GM21526 (cell line): ENCODE results near the gene GPR84.

Experiments
- ATAC-seq: cut with Tn5 transposase; IDR thresholded peaks from one replicate; pipeline ENCODE4 v1.9.1; 2021; ENCODE audit warnings: moderate library complexity; ENCODE audit not compliant: unreplicated experiment, low FRiP score

Gene GPR84

GRCh38 chr12:54375259-54375579, 10.9 kb upstream of the GPR84 start:
- no peak for ATAC-seq

DNA sequence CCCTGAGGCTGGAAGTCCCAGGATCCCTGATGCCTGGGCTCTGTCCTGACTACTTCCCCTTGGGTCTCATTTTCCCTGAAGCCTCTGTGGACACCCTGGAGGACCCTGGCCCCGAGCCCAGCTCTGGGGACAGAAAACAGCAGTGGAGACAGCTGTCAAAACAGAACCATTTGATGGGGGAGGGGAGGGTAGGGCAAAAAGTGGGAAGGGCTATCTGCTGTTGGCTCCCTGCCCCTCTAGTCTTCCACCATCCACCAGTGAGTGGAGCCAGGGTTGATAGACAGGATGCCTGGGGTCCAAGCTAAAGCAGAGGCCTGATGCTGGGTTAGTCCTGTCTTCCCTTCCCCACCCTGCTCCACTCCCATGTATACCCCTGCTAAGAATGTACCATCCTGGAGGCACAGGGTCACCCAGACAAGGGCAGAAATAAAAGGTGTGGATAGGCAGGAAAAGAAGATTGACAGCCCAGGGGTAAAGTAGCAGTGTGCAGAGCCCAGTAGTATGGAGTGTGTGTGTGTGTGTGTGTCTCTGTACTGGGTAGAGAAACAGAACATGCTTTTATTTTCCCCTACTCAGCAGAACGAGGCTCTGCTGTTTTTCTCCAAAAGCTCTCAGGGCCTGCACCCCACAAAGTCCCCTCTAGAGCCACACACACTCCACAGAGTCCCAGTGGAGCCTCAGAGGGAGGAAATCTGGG, 10.4 kb upstream of the GPR84 start:
- ATAC-seq = no peak

GRCh38 chr12:54373649-54374561, 9.6 kb upstream of the GPR84 start:
- ATAC-seq = no peak

DNA sequence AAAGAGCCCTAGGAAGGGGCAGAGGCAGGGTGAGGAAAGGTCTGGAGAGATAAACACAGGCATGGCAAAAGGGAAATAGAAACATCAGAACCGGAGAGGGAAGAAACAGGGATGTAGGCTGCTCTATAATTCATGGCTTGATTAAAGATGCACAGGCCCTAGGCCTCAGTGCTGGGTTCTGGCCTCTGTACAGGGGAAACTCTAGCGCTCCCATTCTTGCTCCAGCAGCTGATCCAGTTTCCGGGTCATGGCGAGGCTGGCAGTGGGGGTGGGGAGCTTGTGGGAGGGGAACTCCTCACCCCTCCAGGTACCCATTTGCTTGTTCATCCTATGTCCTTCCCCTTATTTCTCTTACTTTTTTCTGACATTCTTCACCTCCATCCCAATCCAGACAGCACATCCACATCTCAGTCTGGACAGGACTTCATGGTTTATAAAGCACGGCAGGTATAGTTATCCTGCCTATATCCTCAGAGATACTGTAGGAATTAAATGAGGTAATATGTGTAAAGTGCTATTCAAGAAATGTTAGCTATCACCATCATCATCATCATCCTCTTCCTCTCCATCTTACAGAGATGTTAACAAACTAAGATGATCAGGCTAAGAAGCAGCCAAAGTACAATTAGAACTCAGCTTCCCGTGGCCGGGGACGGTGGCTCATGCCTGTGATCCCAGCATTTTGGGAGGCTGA, 8.0 kb upstream of the GPR84 start:
- ATAC-seq = no peak

DNA sequence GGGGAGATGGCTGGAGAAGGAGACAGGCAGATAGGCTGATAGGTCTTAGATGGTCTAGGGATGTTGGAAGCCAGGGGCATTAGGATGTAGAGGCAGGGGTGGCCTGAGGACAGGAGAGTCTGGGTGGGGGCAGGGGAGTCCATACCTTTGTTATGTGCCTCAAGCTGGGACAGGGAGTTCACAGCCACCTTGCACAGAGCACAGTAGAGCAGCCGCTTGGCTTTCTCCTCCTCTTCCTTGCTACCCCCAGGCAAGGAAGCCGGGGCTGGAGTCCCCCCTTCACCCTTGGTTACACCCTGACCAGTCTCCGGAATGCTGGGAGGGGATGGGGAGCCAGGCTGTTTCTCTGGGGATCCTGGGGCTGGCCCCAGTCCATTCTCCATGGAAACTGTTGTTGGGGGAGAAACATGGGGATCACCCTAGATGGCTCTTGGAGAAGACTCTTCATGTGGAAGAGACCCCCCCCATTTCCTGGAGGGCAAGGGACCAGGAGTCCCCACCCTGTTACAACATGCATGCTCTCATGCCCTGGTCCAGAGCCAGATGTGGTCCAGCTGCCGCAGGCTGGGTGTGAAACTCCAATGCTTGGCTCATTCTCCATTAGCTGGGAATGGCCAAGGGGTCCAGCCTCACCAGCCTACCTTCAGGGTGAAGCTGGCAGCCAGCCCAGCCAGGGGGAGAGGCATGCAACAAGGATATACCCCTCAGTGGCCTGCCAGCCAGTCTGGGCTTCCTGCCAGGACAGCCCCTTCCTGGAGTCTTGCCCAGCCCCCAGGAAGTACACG, 7.2 kb upstream of the GPR84 start:
- ATAC-seq = no peak

- ATAC-seq = no peak
Observed at GRCh38 chr12:54370171-54370730, 6.0 kb upstream of the GPR84 start.

DNA sequence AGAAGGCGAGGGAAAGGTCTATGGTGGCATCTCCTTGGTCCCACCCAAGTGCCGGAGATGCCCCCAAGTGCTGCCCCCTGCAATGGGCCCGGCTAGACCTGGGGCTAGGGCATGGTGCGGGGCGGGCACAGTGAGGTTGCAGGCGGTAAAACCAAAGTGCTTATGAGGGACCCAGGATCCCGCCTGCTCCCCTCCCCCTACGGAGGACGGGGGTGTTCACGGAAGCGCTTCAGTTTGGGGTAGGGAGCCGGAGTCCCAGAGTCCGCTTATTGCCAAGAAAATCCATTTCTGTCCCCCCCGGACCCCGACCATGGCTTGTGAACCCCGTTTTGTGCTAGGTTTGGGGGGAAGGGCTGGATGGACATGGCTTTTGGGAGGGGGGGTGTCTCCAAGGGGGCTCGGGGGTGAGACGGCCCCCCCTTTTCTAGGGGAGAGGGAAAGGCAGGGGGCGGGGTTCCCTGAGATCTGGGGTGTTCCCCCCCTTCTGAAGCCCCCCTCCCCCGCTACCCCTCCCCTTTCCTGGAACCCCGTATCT, 5.4 kb upstream of the GPR84 start:
- no peak for ATAC-seq

- peak; percentile 62 for ATAC-seq
Observed at GRCh38 chr12:54368709-54369596, 4.7 kb upstream of the GPR84 start.

- no peak for ATAC-seq
Observed at GRCh38 chr12:54368025-54368708, 3.9 kb upstream of the GPR84 start.

GRCh38 chr12:54363618-54364017, 668 bp downstream of the GPR84 start:
- ATAC-seq = no peak

DNA sequence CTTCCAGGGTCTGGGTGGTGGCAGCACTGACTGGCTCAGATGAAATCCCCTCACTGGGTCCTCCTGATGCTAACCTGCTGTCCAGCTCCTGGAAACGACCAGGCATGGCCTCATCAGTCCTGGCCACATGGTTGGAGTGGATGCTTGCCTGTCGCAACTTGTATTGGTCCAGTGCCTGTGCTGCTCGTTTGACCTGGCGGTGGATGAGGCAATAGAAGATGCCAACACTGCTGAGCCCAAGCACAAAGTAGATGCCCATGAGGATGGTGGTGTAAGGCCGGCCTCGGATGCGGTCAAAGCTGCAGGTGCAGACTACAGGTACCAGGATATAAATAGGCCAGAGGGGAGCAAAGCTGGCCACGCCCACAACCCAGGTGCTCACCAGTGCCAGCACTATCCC, 1.2 kb downstream of the GPR84 start:
- no peak for ATAC-seq

DNA sequence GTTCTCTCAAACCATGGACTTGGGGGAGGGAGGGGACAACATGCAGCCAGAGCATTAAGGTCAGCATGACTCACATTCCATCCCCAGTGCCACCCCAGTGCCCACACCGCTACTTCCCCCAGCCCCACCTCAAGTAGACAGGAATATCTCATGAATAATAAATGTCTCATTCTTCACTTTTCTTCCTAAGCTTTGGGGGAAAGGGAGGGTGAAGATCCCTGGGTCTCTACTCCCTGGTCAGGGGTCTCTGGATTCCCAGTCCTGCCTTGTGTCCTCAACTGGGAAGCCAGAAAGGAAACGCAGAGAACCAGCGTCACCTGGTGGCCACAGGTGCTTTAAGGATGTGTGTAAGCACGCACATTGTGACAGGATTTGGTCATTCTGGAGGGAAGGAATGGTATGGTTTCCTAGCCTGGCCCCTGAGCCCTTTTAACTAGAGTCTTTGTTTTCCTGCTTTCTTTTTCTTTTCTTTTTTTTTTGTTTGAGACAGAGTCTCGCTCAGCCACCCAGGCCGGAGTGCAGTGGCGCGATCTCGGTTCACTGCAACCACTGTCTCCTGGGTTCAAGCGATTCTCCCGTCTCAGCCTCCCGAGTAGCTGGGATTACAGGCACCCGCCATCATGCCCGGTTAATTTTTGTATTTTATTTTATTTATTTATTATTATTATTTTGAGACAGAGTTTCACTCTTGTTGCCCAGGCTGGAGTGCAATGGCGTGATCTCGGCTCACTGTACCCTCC, 3.4 kb downstream of the GPR84 start:
- no peak for ATAC-seq

DNA sequence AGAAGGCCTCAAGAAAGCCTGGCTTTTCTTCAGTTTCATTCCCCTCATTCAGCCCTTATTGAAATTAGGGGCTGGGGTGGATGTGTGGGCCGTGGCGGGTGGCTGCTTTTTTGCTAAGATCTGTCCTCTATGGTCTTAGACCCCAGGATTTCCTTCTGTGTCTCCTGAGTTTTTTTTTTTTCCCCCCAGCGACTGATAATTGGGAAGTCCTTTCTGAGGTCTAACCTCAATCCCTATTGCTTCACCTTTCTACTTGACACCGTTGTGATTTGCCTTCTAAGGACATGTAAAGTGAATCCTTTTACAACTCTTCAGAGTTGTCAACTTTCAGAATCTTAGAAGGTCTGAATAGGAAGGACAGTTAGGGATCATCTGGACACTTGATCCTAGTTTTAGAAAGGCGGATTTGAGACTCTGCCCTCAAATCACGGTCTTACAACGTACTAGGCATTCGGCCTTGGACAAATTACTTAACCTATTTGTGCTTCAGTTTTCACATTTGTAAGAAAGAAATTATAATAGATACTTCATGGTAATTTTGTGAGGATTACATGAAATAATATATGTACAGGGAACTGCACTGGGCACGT, 4.4 kb downstream of the GPR84 start:
- ATAC-seq = no peak

GRCh38 chr12:54358945-54359761, 5.1 kb downstream of the GPR84 start:
- ATAC-seq = peak; percentile 93

- ATAC-seq = no peak
Observed at GRCh38 chr12:54358191-54358944, 5.9 kb downstream of the GPR84 start.
